ENCODE results near the gene CDH5.

- TF ChIP-seq CTCF (IDR thresholded peaks at IDR 0.05), result no peak
- no peak for TF ChIP-seq EP300 (IDR thresholded peaks at IDR 0.05)
These were observed 20.4 kb downstream of the CDH5 start for GRCh38 chr16:66386629-66387622.
